H1 (cell line): ENCODE results near the gene NFATC1. TPM values are rescaled to one million over a fixed set of nuclear protein-coding genes. Genes with fewer than 3 reads are reported as not detected.

Source experiments
- POU5F1 ChIP-seq: IDR thresholded peaks from 2 replicates; pipeline ENCODE4 v1.6.1; 2011; ENCODE audit warnings: low read depth, mild to moderate bottlenecking, low read length, moderate library complexity
- TAF1 ChIP-seq: IDR thresholded peaks from 2 replicates; pipeline ENCODE4 v1.6.1; 2011; ENCODE audit warnings: mild to moderate bottlenecking, low read depth, low read length
- polyA plus RNA-seq, 7 experiments: library from polyadenylated mRNA; depleted of rRNA in 3 of 7; stranded (reverse) in 5 of 7; unstranded in 2 of 7; fragments of >200 nt in 5 of 7; fragments of 200-250 nt in 2 of 7; gene quantifications; 1 replicate in 5 of 7; 2 replicates in 1 of 7; 4 replicates in 1 of 7; pipeline versions ENCODE4 v1.2.1 to v1.2.3, GENCODE V29; 2011 to 2013; ENCODE audit warnings: missing spikeins in 2 of 7, mixed read lengths in 2 of 7
- total RNA-seq: library from RNA; stranded (reverse); fragmentation: NEBNext Ultra II Directional; extraction: Animal tissue kit (Norgen Biotek cat#: 25700); gene quantifications from 2 replicates; pipeline ENCODE4 v1.2.1, GENCODE V29; 2021
- TF ChIP-seq, protein P1 (sequence below), 3 experiments: IDR thresholded peaks; 1 replicate in 2 of 3; 2 replicates in 1 of 3; pipeline versions ENCODE4 v1.5.1 to v1.6.1; 2011; ENCODE audit warnings: low read length in 3 of 3, mild to moderate bottlenecking in 3 of 3, inconsistent platforms in 2 of 3, low read depth in 1 of 3, moderate library complexity in 1 of 3; ENCODE audit not compliant: insufficient read depth in 1 of 3; ENCODE audit errors: control extremely low read depth in 1 of 3

The NFATC1 gene
- total and polyA plus RNA-seq, 2 of the 8 experiments (the other 6 are each of a cell fraction or from before 2014, with no cell fraction given) = 2.0 to 6.6 TPM

DNA sequence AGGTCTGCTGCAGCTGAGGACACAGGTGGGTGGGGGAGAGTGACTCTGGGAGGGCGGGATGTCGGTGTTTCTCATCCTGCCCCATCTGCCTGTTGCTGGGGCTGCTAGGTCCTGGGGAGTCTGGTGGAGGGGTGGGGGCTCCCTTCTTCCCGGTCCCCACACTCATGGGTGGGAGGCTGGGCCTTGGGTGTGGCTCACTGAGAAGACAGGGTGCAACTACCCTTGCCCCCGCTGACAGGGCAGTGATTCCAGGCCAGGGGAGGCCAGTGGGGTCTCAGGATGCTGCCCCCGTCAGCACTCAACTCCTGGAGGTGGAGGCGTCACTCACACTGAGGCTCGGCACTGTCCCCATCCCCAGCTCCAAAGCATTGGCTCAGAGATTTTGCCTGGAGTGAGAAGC, 7.7 kb upstream of the NFATC1 start (continued):
- TF ChIP-seq, protein P1, sequence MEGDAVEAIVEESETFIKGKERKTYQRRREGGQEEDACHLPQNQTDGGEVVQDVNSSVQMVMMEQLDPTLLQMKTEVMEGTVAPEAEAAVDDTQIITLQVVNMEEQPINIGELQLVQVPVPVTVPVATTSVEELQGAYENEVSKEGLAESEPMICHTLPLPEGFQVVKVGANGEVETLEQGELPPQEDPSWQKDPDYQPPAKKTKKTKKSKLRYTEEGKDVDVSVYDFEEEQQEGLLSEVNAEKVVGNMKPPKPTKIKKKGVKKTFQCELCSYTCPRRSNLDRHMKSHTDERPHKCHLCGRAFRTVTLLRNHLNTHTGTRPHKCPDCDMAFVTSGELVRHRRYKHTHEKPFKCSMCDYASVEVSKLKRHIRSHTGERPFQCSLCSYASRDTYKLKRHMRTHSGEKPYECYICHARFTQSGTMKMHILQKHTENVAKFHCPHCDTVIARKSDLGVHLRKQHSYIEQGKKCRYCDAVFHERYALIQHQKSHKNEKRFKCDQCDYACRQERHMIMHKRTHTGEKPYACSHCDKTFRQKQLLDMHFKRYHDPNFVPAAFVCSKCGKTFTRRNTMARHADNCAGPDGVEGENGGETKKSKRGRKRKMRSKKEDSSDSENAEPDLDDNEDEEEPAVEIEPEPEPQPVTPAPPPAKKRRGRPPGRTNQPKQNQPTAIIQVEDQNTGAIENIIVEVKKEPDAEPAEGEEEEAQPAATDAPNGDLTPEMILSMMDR (IDR thresholded peaks at IDR 0.05; ENCODE audit: control extremely low read depth in 1 of 3, insufficient read depth in 1 of 3, low read depth in 1 of 3, low read length in 3 of 3) = no peak
- TF ChIP-seq TAF1 (no peak), POU5F1 (no peak)
